Measurements from ENCODE around the gene IRS2.
A peak's percentile ranks its signal among the peaks of the same experiment; 100 is the strongest.
"Not testable (repeated sequence)": the region's sequence is repeated elsewhere in the genome, so short reads cannot be mapped to it uniquely, and the experiment has no call there.

IRS2 gene

DNA sequence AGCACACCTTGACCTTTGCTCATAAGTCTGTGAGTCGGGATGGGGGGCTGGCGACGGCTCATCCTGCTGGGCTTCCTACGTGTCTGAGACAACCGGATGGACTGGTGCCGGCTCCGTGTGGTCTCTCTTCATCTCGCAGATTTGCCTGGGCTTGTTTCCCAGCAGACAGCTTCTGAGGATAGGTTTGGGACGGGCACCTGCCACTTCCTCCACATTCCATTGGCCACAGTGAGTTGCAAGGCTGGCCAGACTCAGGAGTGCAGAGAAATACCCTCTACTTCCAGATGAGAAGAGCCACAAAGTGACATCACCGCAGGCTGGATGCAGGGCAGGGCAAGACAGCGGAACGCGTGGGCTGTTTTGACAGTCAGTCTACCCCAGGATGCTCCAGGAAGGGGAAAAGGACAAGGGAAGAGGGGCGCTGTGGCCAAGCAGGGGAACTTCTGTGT lies 48.1 kb downstream of the IRS2 start:
- no peak for DNase-seq (ENCODE audit: low read depth)
- no peak overlapping the region for H3K4me3 ChIP-seq (ENCODE audit: control insufficient read depth, low read depth, low read length)
- TF ChIP-seq, protein P1, sequence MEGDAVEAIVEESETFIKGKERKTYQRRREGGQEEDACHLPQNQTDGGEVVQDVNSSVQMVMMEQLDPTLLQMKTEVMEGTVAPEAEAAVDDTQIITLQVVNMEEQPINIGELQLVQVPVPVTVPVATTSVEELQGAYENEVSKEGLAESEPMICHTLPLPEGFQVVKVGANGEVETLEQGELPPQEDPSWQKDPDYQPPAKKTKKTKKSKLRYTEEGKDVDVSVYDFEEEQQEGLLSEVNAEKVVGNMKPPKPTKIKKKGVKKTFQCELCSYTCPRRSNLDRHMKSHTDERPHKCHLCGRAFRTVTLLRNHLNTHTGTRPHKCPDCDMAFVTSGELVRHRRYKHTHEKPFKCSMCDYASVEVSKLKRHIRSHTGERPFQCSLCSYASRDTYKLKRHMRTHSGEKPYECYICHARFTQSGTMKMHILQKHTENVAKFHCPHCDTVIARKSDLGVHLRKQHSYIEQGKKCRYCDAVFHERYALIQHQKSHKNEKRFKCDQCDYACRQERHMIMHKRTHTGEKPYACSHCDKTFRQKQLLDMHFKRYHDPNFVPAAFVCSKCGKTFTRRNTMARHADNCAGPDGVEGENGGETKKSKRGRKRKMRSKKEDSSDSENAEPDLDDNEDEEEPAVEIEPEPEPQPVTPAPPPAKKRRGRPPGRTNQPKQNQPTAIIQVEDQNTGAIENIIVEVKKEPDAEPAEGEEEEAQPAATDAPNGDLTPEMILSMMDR (conservative IDR thresholded peaks at IDR 0.05; ENCODE audit: control insufficient read depth, insufficient read depth, low read depth, low read length) = no peak

DNA sequence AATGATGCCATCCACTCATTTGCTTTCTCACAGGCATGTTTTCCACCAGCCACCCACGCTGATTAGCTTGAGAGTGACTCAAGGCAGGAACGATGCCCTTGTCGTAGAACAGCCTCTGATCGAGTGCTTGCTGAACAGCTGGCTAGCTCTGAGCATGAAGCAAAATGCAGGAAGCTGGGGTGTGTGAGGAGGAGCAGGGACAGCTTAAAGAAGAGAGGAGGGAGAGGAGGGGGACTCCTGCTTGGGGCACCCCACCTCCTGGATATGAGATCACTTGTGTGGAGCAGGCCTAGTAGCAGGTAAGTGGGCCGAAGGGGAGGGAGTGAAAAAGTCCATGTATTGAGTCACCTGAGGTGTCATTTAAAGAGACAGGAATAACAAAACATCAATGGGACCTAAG lies 48.8 kb downstream of the IRS2 start:
- TF ChIP-seq, protein P1 (conservative IDR thresholded peaks at IDR 0.05; ENCODE audit: control insufficient read depth, insufficient read depth, low read depth, low read length) = no peak
- DNase-seq (ENCODE audit: low read depth) = peak; percentile 72
- no peak overlapping the region for H3K4me3 ChIP-seq (ENCODE audit: control insufficient read depth, low read depth, low read length)

DNA sequence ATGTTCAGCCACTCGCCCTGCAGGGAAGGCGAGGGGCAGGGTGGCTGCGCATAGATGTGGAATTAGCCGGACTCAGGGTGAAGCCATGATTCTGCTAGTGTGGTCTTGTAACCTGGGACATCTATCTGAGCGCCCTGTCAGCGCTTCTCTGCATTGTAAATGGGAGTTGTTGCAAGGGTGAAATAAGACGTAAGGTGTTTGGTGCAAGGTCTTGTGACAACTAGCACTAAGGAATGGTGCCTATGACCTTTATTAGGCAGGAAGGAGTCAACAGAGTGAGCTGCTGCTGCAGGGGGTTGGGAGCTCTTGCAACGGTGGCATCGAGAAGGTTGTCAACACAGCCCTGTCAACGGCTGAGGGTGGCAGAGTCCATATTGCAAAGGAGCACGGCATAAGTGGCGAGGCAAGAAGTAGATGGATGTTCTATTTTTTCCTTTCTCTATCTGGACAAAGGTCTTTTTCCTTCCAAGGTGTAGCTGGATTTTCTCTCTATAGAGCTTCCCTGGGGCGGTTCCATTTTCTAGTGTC lies 49.3 kb downstream of the IRS2 start:
- no peak for DNase-seq (ENCODE audit: low read depth)
- TF ChIP-seq, protein P1 (conservative IDR thresholded peaks at IDR 0.05; ENCODE audit: control insufficient read depth, insufficient read depth, low read depth, low read length) = no peak
- H3K4me3 ChIP-seq (ENCODE audit: control insufficient read depth, low read depth, low read length) = no peak overlapping the region

DNA sequence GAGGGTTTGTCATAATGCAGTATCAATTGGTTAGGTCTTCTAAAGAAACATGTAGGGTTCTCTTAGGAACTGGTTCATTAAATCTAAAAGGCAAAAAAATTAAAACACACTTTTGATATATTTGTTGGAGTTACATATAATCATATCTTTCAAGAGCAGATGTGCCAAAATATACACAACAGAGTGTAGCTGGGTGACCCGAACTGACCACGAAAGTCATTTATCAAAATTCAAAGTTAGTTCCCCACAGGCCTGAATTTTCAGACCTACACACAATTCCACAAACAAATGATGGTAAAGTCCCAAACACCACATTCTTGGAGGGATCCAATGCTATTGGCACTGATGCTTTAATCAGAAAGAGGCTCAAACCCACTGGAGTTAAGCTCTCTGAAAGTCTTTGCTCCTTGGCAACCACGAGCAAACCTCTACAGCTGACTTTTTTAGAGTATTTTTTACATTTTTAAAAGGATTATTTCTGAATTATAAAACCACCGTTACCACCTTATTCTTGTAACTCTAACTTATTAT lies 50.9 kb downstream of the IRS2 start:
- TF ChIP-seq, protein P1 (conservative IDR thresholded peaks at IDR 0.05; ENCODE audit: control insufficient read depth, insufficient read depth, low read depth, low read length) = no peak
- H3K4me3 ChIP-seq (ENCODE audit: control insufficient read depth, low read depth, low read length) = no peak overlapping the region
- DNase-seq (ENCODE audit: low read depth) = no peak

DNA sequence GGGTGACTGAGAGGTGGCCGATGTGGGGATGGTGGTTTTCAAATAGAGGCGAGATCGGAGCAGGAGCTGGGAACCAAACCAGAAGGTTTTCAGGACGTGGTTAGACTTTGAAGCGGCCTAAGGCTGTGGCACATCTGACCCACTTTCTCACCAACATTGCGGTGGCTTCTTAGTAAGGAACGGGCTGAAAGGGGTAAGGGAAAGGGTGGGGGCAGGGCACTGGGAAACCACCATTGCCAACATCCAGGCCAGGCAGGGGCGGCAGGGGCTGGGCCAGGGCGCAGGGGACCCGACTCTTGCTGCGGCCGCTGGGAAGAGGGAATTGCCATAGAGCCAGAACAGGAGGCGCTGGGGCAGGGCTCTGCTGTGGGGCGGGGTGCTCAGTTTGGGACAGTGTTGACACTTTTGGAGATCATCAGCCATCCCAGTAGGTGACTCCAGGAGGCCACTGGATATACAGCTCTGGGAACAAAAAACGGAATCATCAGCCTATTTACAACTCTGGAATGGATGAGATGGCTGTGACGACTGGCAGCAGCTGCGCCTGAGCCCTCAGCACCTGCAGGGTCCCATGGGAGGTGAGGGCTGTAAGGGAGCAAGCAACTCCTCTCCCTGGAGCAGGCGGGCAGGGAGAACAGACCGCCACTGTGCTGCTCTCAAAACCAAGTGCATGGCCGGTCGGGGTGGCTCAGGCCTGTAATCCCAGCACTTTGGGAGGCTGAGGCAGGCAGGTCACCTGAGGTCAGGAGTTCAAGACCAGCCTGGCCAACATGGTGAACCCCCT lies 52.2 kb downstream of the IRS2 start:
- DNase-seq (ENCODE audit: low read depth) = no peak
- TF ChIP-seq, protein P1 (conservative IDR thresholded peaks at IDR 0.05; ENCODE audit: control insufficient read depth, insufficient read depth, low read depth, low read length) = no peak
- no peak overlapping the region for H3K4me3 ChIP-seq (ENCODE audit: control insufficient read depth, low read depth, low read length)

DNA sequence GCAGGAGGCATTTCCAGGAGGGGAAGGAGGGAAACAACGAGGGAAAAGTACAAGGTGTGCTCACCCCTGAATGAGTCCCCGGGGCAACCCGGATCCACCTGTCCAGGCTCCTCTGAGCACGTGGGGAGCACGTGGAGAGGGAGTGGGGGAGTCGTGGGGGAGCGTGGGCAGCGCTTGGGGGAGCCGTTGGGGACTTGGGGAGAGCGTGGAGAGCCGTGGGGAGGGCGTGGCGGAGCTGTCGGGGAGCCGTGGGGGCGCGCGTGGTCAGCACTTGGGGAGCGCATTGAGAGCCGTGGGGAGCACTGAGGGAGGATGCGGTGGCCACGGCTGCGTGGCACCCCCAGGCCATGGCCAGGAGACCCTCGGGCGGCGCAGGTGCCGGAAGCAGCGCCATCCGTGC lies 52.8 kb downstream of the IRS2 start:
- TF ChIP-seq, protein P1 (conservative IDR thresholded peaks at IDR 0.05; ENCODE audit: control insufficient read depth, insufficient read depth, low read depth, low read length) = no peak
- no peak overlapping the region for H3K4me3 ChIP-seq (ENCODE audit: control insufficient read depth, low read depth, low read length)
- DNase-seq (ENCODE audit: low read depth) = no peak

DNA sequence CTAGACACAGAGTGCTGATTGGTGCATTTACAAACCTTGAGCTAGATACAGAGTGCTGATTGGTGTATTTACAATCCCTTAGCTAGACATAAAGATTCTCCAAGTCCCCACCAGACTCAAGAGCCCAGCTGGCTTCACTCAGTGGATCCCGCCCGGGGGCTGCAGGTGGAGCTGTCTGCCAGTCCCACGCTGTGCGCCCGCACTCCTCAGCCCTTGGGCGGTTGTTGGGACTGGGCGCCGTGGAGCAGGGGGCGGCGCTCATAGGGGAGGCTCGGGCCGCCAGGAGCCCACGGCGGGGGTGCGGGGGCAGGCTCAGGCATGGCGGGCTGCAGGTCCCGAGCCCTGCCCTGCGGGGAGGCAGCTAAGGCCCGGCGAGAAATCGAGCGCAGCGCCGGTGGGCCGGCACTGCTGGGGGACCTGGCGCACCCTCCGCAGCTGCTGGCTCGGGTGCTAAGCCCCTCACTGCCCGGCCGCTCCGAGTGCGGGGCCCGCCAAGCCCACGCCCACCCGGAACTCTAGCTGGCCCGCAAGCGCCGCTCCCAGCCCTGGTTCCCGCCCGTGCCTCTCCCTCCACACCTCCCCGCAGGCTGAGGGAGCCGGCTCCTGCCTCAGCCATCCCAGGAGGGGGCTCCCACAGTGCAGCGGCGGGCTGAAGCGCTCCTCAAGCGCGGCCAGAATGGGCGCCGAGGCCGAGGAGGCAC lies 53.8 kb downstream of the IRS2 start:
- DNase-seq (ENCODE audit: low read depth); H3K4me3 ChIP-seq (ENCODE audit: control insufficient read depth, low read depth, low read length): not testable (repeated sequence)
